Thyroid gland (tissue), 4 donors: ENCODE results near the gene YPEL1. TPM values are rescaled to one million over a fixed set of nuclear protein-coding genes. Genes with fewer than 3 reads are reported as not detected.
"Not testable (repeated sequence)": the region's sequence is repeated elsewhere in the genome, so short reads cannot be mapped to it uniquely, and the experiment has no call there.

ENCODE experiments used
- DNase-seq, 2 donors: peaks; one replicate each; pipeline ENCODE4 v3.0.0-alpha.2; 2019
- H3K27ac ChIP-seq, 3 donors: fragments of 200-600 bp; sonication (generic); 1 replicate in 2 of 3; 2 replicates in 1 of 3; pipeline ENCODE4 v1.5.1; 2016 to 2019; ENCODE audit warnings: mild to moderate bottlenecking in 1 of 3, moderate library complexity in 1 of 3
- H3K27me3 ChIP-seq: fragments of 200-600 bp; sonication (generic); one replicate; pipeline ENCODE4 v1.5.1; 2019
- H3K36me3 ChIP-seq, 2 donors: fragments of 200-600 bp; sonication (generic); one replicate each; pipeline ENCODE4 v1.5.1; 2016 to 2019
- H3K4me1 ChIP-seq, 2 donors: fragments of 200-600 bp; sonication (generic); one replicate each; pipeline ENCODE4 v1.5.1; 2017 to 2019
- H3K4me3 ChIP-seq, 3 donors: fragments of 200-600 bp; sonication (generic); replicated peaks in 1 of 3; 1 replicate in 2 of 3; 2 replicates in 1 of 3; pipeline ENCODE4 v1.5.1; 2016; ENCODE audit warnings: mild to moderate bottlenecking in 1 of 3
- H3K9me3 ChIP-seq: fragments of 200-600 bp; sonication (generic); one replicate; pipeline ENCODE4 v1.5.1; 2017
- POLR2A ChIP-seq, 2 donors: fragments of 450-650 bp; IDR thresholded peaks; one replicate each; pipeline ENCODE4 v1.6.1; 2017; ENCODE audit warnings: antibody characterized with exemption in 2 of 2, mild to moderate bottlenecking in 2 of 2, moderate library complexity in 1 of 2
- WGBS, 2 donors: methylation state at CpG; one replicate each; pipeline ENCODE4 v1.1.5; 2017; 5-methylcytosine and 5-hydroxymethylcytosine counted together
- intact Hi-C: fragments of 100-400 bp; cut with DNase I; formaldehyde crosslinking; loops from one replicate; pipeline ENCODE4 v1.15.1; 2023
- total RNA-seq, 4 donors: library from RNA; depleted of rRNA; stranded (reverse); fragments of >200 nt; gene quantifications; one replicate each; pipeline ENCODE4 v1.2.3, GENCODE V29; 2016
- TF ChIP-seq, protein P1 (sequence below), 6 experiments: fragments of 200-600 bp in 3 of 6; fragments of 450-650 bp in 3 of 6; sonication (generic) in 3 of 6; IDR thresholded peaks; one replicate each; pipeline ENCODE4 v1.5.1; 2016 to 2019; ENCODE audit warnings: antibody characterized with exemption in 6 of 6, mild to moderate bottlenecking in 2 of 6, inconsistent platforms in 1 of 6, moderate library complexity in 1 of 6

Gene YPEL1
- total RNA-seq, 4 donors from 2014 or later, result 4.1 to 6.7 (median 5.4) TPM

DNA sequence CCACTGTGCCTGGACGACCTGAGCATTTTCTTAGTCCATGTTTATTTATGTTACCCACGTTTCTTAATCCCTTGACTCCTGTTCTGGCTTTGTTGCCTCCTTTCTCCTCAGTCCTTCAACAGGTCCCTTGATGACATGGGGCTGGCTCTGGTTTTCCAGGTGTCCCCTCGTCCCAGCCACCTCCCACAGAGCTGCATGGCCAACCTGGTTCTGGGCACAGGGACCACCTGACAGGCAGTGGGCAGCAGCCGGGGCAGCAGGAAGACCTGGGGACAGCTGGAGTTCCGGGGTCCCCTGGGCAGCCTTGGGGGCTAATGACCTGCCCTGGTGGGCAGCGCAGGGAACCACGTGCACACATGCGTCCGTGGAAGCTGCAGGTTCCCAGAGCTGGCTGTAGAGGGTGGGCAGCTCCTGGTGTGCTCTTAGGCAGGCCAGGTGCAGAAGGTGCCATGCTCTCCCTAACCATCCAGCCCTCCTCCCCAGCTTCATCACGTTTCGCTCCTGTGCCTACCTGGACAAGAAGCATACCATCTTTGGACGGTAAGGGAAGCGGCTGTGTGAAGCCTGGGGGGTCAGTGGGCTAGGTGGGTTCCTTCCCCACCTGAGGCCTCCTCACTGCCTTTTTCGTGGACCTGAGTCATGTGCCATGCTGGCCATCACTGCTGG, 42.1 kb downstream of the YPEL1 start:
- 90 to 96% methylated on average over 8 to 9 of the region's 14 CpGs for WGBS, 2 donors
- TF ChIP-seq, protein P1, sequence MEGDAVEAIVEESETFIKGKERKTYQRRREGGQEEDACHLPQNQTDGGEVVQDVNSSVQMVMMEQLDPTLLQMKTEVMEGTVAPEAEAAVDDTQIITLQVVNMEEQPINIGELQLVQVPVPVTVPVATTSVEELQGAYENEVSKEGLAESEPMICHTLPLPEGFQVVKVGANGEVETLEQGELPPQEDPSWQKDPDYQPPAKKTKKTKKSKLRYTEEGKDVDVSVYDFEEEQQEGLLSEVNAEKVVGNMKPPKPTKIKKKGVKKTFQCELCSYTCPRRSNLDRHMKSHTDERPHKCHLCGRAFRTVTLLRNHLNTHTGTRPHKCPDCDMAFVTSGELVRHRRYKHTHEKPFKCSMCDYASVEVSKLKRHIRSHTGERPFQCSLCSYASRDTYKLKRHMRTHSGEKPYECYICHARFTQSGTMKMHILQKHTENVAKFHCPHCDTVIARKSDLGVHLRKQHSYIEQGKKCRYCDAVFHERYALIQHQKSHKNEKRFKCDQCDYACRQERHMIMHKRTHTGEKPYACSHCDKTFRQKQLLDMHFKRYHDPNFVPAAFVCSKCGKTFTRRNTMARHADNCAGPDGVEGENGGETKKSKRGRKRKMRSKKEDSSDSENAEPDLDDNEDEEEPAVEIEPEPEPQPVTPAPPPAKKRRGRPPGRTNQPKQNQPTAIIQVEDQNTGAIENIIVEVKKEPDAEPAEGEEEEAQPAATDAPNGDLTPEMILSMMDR (IDR thresholded peaks at IDR 0.05), result no peak
- no peak for TF ChIP-seq POLR2A (IDR thresholded peaks at IDR 0.05)
- no peaks in the 10 kb centered on the region for H3K9me3 ChIP-seq
- H3K27ac ChIP-seq, result no peak overlapping the region
- intact Hi-C loops, result no loop called here
- no peak overlapping the region for H3K4me3 ChIP-seq
- no peak for DNase-seq
- H3K4me1 ChIP-seq, result peaks cover 16 to 17% of the 10 kb centered on the region in 2 donors
- no peaks in the 10 kb centered on the region for H3K27me3 ChIP-seq
- peaks cover 34 to 55% of the 10 kb centered on the region in 2 donors for H3K36me3 ChIP-seq

- Histone ChIP-seq H3K4me1 (peaks cover 10 to 11% of the 10 kb centered on the region in 2 donors), H3K36me3 (peaks cover 34 to 61% of the 10 kb centered on the region in 2 donors)
- H3K27ac ChIP-seq, DNase-seq, intact Hi-C loops, H3K4me3 ChIP-seq, H3K9me3 ChIP-seq, H3K27me3 ChIP-seq: not testable (repeated sequence)
- 90 to 99% methylated on average over 9 of the region's 9 CpGs for WGBS, 2 donors
These were observed 42.7 kb downstream of the YPEL1 start for GRCh38 chr22:21692856-21693255.

DNA sequence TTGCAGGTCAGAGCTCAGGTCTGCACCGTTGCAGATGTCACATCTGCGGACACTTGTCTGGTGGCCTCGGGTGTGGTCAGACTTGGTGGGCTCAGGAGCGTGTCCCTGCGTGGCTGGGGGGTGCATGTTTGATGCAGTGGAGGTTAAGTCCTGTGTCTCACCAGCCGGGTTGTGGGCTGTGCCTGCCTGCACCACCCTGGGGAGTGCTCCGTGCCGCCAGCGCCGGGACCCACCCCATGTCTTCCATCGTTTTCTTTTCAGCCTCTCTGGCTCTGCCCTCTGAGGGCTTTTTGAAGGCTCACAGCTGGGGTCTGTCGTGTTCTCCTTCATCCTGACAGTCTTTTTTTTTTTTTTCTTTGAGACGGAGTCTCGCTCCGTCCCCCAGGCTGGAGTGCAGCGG, 43.8 kb downstream of the YPEL1 start:
- no peak overlapping the region for H3K27ac ChIP-seq
- H3K27me3 ChIP-seq, result no peaks in the 10 kb centered on the region
- WGBS, 2 donors, result 85 to 89% methylated on average over 12 to 16 of the region's 16 CpGs
- H3K9me3 ChIP-seq, result no peaks in the 10 kb centered on the region
- H3K4me3 ChIP-seq, result no peak overlapping the region
- TF ChIP-seq POLR2A (IDR thresholded peaks at IDR 0.05), result no peak
- TF ChIP-seq, protein P1 (IDR thresholded peaks at IDR 0.05), result no peak
- intact Hi-C loops, result no loop called here
- no peak for DNase-seq
- H3K36me3 ChIP-seq, result peaks cover 30 to 61% of the 10 kb centered on the region in 2 donors
- peaks cover 7% of the 10 kb centered on the region in 2 donors for H3K4me1 ChIP-seq

- peaks cover 31 to 60% of the 10 kb centered on the region in 2 donors for H3K36me3 ChIP-seq
- H3K27me3 ChIP-seq, result no peaks in the 10 kb centered on the region
- 33 to 39% methylated on average over 5 of the region's 5 CpGs for WGBS, 2 donors
- H3K27ac ChIP-seq, result peak overlapping the region; percentile 31 to 52 (median 41)
- no peaks in the 10 kb centered on the region for H3K9me3 ChIP-seq
- peaks cover 7% of the 10 kb centered on the region in 2 donors for H3K4me1 ChIP-seq
- H3K4me3 ChIP-seq, result no peak overlapping the region
- intact Hi-C loops, result no loop called here
- DNase-seq, result peak; percentile 37 to 44
- TF ChIP-seq POLR2A (IDR thresholded peaks at IDR 0.05), result no peak
- TF ChIP-seq, protein P1 (IDR thresholded peaks at IDR 0.05), result no peak
These were observed 45.2 kb downstream of the YPEL1 start for GRCh38 chr22:21690401-21690801.

- DNase-seq, result no peak
- H3K27ac ChIP-seq, result no peak overlapping the region
- no peaks in the 10 kb centered on the region for H3K27me3 ChIP-seq
- H3K4me3 ChIP-seq, result no peak overlapping the region
- WGBS, 2 donors, result 98% methylated on average over 12 to 17 of the region's 20 CpGs
- H3K9me3 ChIP-seq, result no peaks in the 10 kb centered on the region
- intact Hi-C loops, result no loop called here
- peaks cover 7% of the 10 kb centered on the region in 2 donors for H3K4me1 ChIP-seq
- peaks cover 27 to 56% of the 10 kb centered on the region in 2 donors for H3K36me3 ChIP-seq
- TF ChIP-seq, protein P1 (IDR thresholded peaks at IDR 0.05), result no peak
- TF ChIP-seq POLR2A (IDR thresholded peaks at IDR 0.05), result no peak
These were observed 46.8 kb downstream of the YPEL1 start for GRCh38 chr22:21688706-21689381.
